HG02885 (cell line): ENCODE results near the gene SLC35F3.

Experiments used
- ATAC-seq: cut with Tn5 transposase; IDR thresholded peaks from one replicate; pipeline ENCODE4 v1.9.1; 2021; ENCODE audit warnings: mild to moderate bottlenecking; ENCODE audit not compliant: unreplicated experiment, poor library complexity

The SLC35F3 gene

GRCh38 chr1:234214129-234214910 lies 309.8 kb downstream of the SLC35F3 start:
- peak; percentile 45 for ATAC-seq

GRCh38 chr1:234214911-234215892 lies 310.7 kb downstream of the SLC35F3 start:
- ATAC-seq = no peak

- ATAC-seq = peak; percentile 40
Measured at GRCh38 chr1:234216116-234216703, 311.7 kb downstream of the SLC35F3 start.

- no peak for ATAC-seq
Measured at GRCh38 chr1:234217316-234217840, 312.9 kb downstream of the SLC35F3 start.

GRCh38 chr1:234218078-234218477 lies 313.6 kb downstream of the SLC35F3 start:
- ATAC-seq = no peak

GRCh38 chr1:234219711-234220110 lies 315.2 kb downstream of the SLC35F3 start:
- no peak for ATAC-seq

- ATAC-seq = no peak
Measured at GRCh38 chr1:234221601-234222000, 317.1 kb downstream of the SLC35F3 start.

GRCh38 chr1:234222561-234223280 lies 318.2 kb downstream of the SLC35F3 start:
- no peak for ATAC-seq

- ATAC-seq = no peak
Measured at GRCh38 chr1:234226113-234226818, 321.8 kb downstream of the SLC35F3 start.

- no peak for ATAC-seq
Measured at GRCh38 chr1:234226819-234227165, 322.3 kb downstream of the SLC35F3 start.

GRCh38 chr1:234229581-234230387 lies 325.3 kb downstream of the SLC35F3 start:
- no peak for ATAC-seq

GRCh38 chr1:234230414-234230862 lies 326.0 kb downstream of the SLC35F3 start:
- ATAC-seq = peak; percentile 46

GRCh38 chr1:234231061-234231892 lies 326.8 kb downstream of the SLC35F3 start:
- ATAC-seq = no peak

GRCh38 chr1:234231893-234232276 lies 327.4 kb downstream of the SLC35F3 start:
- no peak for ATAC-seq

GRCh38 chr1:234234199-234234598 lies 329.7 kb downstream of the SLC35F3 start:
- no peak for ATAC-seq

GRCh38 chr1:234235434-234235881 lies 331.0 kb downstream of the SLC35F3 start:
- ATAC-seq = no peak

- no peak for ATAC-seq
Measured at GRCh38 chr1:234237393-234237792, 332.9 kb downstream of the SLC35F3 start.

- ATAC-seq = no peak
Measured at GRCh38 chr1:234238060-234238459, 333.6 kb downstream of the SLC35F3 start.
